Stimulated activated CD4-positive, alpha-beta T cell treated with anti-CD3 and anti-CD28 coated beads, Interleukin-4, amount 100 ng/mL, for 1 hour (primary cell): ENCODE results near the gene MAP7D3.
"Not testable (repeated sequence)": the region's sequence is repeated elsewhere in the genome, so short reads cannot be mapped to it uniquely, and the experiment has no call there.

Experiments
- DNase-seq: peaks from one replicate; pipeline ENCODE4 v3.0.0-alpha.2; 2020

MAP7D3 gene

DNA sequence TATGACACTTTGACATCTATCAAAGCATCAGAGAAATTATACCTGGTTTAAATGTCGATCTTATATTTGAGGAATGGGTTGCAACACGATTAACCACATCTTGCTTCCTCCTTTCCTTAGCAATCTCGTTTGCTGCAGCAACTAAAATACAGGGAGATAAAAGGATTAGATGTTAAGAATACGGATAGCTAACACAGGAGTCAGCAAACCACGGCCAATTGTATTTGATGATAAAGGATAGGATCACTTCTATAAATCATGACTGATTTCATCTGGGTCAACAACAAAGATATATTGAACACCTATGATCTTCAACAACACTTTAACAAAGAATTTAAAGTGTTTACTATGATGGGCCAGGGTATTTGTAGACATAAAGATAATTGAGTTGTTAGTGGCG is 5.0 kb downstream of the MAP7D3 start:
- DNase-seq, result no peak

DNA sequence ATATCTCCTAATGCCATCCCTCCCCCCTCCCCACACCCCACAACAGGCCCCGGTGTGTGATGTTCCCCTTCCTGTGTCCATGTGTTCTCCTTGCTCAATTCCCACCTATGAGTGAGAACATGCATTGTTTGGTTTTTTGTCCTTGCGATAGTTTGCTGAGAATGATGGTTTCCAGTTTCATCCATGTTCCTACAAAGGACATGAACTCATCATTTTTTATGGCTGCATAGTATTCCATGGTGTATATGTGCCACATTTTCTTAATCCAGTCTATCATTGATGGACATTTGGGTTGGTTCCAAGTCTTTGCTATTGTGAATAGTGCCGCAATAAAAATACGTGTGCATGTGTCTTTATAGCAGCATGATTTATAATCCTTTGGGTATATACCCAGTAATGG is 13.4 kb downstream of the MAP7D3 start:
- DNase-seq, result not testable (repeated sequence)

DNA sequence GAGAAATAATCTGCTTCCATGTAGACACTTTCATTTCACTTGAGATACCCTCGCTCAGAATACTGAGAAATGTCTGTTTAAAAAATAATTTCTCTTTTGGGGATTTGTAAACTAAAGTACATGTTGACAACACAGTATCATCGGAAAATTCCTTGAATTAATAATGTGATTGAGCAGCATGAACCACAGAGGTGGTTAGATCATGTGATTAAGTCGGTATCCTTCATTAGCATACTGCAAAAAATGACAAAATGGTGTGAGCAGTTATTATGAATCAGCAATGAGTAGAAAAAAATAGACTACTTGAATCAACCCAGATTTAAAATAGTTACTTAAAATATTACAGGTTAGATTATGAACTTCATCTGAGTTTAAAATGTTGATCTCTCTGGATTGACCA is 14.1 kb downstream of the MAP7D3 start:
- DNase-seq, result no peak

DNA sequence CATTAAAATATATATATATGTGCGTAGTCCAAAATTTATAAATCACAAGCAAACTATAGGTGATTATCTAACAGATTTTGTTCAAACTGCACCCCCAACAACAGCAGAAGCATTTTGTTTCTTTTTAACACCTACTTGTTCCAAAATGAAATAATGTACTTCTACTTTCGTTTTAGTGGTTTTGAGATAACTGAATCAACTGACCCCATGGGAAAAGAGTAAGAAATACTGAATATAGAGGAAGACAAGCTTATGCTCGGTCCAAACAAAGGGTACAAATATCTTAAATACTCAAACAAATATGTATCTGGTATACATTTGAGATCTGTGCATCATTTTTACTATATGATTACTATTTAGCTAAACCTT is 22.4 kb downstream of the MAP7D3 start:
- DNase-seq, result no peak

DNA sequence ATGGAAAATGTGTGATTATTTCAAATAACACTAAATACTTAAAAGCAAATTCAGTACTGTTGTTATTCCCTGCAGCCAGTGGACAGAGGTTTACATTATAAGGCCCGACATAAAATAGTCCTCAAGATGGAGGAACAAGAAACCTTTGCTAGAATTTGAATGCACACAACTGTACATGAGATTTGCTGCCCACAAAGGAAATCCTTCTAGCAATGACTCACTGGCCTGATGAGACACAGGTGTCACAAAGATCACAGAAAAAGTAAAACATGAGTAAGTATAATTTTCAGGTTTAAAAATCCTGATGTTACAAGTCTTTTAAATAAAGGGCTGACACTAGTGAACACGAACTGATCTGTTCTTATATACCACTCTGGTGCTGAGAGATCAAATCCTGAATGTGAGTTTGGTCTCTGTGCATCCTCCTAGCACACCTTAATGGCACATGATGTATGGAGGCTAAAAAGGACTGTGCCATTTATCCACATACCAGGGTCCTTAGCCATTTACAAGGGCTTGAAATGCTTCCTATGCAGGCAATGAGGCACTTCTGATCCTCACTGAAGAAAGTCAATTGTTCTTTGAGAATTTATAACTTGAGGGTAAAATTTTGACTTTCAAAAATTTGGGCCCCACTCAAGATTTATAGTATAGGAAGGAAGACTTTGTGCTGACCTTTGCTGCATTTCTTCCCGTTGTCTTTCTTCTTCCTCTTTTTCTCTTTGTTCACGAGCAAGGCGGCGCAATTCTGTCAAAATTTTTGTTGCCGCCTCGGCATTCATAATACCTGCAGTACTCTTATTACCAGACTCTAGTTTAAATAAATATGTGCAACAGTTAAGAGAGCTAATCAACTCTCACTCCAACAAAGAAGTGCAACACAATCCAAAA is 23.0 kb downstream of the MAP7D3 start:
- DNase-seq, result no peak

DNA sequence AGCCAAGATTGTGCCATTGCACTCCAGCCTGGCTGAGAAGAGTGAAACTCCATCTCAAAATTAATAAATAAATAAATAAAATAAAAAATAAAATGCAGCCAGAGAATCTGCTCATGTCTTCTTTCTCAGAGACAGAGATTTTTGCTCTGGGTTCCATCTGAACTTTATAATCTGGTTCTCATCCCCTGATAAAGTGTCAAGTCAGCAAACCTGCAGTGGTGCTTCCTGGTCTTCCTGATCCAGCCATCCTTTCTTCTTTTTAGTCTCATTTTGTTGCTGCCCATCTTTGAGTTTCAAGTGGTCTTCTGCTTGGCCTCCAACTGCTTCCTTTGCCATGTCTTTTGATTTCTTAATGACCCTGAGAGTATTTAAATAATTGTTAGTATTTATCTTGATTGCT is 24.1 kb downstream of the MAP7D3 start:
- no peak for DNase-seq

DNA sequence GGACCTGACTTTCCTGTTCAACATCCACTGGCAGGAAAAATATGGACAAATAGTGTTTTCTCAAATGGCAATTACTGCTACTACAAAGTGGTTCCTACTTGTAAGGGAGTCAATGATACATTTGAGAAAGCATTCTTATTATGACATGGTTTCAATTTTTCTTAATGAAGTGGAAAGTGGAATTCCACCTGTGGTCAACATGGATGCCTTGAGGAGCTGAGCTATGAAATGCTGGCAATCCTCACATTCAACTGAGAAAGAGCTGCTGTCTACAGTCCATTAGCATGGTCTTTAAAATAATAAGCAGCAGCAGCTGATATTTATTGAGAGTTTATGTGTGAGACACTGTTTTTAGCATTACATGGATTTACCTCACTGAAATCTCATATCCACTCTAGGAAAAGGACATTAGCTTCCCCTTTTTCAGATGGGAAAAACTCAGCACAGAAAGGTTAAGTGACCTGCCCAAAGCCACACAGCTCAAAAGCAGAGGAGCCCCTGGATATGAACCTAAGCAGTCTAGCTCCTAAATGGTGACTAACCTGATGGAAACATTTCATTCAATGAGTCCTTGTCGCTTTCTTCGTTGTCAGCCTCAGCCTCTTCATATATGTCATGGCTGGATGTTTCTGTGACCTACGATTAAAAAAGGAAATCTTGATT is 29.2 kb downstream of the MAP7D3 start:
- DNase-seq, result no peak

DNA sequence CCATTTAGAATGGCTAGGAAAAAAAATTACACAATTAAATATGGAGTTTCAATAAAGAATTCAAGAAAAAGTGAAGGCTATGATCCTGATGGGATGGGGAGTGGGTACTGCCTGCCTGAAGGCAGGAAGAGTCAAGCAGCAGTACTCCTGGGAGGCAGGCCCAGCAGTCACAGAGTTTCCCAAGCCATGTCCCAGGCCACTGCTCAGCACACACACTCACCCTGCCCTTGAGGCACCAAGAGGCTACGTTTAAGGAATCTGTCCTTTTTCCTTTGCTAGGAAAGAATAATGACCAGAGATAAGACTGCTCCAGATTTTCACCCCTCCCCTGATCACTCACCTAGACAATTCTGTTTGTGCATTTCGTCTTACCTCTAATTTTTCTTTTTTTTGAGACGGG is 30.2 kb downstream of the MAP7D3 start:
- no peak for DNase-seq

DNA sequence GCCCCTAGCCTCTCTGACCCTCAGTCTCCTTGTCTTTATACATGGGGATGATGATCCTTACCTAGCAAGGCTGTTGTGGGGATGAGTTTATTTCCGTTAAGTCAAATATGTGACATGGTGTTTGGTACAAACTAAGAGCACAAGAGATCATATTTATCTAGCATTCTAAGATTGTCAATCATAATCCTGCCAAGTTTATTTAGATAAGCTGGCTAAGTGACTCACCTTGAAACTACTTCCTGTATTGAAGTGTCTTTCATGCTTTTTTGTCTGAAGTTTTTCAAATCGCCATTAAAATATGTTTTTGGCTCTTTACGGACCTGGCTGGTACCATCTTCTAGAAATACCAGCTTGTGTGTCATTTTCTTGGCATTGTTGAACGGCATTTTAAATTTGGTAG is 30.7 kb downstream of the MAP7D3 start:
- no peak for DNase-seq

DNA sequence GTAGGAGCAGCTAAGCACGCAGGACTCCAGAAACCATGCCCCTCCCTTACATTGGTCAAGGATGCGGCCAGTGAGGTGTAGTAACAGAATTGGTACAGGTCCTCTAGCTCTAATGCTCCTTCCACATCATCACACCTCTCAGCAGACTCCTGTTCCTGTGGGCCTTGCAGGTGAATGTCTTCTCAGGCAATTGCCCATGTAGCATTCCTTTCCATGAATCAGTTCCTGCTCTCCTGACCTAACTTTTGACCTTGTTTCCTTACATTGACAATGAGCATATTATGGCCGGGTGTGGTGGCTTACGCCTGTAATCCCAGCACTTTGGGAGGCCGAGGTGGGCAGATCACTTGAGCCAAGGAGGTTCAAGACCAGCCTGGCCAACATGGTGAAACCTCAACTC is 31.3 kb downstream of the MAP7D3 start:
- DNase-seq, result no peak

DNA sequence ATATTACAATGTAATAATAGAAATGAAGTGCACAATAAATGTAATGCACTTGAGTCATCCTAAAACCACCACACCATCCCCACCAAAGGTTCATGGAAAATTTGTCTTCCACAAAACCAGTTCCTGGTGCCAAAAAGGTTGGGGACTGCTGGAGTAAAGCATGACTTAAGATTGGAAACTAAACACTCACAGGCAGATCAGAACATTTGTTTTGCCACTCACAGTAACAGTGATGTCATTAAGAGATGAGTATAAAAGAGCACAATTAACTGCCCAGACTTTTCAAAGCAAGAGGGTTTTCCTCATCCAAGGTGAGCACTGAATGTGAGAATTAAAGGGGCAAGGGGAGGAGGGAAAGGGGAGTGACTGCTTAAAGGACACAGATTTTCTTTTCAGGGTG is 35.6 kb downstream of the MAP7D3 start:
- no peak for DNase-seq

DNA sequence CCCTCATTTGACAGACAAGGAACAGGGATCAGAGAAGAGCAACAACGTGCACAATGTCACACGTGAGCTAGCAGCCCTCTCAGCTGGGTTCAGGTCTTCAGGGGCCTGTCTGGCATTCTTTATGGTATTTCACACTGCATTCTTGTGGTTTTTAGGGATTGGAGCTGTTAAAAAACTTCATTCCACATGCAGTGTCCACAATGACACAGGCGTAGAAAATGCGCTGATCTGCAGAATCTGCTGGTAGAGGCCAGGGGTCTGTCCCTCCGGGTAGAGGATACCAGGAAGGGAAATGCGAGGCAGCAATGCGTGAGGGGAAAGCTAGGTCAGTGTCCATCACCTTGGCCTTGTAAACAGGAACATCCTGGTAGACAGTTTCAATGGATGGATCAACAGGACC is 36.6 kb downstream of the MAP7D3 start:
- DNase-seq, result no peak

DNA sequence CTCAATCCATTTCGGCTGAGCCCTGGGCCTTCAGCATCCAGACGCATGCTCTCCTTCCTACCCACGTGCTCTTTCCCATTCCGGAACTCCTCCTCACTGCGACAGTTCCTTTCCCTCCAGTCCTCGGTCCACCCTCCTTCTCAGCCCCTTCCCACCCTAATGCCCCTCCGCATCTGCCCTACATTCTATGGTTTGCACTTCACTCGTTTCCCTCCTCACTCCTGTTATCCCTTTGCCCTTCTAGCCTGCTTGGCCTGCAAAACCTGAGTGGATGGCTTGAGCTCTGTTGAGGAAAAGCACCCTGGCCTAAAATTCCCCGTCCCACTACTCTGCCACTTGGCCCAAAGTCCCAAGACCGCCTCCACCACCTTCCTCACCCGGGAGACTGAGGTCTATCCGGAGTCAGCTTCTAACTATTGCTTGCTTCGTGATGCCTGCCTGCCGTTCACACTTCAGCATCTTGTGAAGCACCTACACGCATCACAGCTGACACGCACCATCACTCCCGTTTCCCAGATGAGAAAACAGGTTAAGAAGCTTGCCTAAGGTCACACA is 38.6 kb downstream of the MAP7D3 start:
- DNase-seq, result no peak

DNA sequence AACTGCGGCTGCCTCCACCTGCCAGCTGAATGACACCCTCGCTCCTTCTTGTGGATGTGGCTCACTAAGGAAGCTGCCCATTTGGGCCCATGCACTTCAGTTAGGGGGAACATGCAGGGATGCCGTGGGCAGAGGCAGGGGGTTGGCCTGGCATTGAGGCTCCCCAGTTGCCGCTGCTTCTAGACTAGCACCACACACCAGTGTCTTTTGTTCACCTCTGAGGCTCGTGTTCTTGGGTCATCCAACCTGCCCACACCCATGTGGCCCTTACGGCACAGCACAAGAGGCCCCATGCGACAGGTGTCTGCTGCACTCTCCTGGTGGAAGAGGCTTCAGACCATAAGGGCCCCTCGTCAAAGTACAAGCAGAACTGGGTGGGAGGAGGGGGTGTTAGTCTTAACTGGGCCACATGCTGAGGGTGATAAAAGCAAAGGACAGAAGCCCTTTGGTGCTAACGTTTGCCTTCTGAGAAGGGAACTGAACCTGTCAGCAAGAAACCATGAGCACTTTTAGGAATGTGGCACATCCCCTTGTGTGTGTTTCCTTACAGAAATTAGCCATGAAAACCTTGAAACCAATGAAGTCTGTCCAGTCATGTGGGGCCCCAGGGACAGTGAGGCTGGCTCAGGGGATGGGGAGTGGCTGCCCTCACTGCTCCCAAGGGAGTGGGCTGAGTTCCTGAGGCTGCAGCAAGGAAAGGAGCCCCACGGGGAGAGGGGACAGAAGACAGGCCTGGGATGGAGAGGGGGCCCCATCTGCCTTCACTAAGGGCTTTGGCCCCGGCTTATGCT is 39.2 kb downstream of the MAP7D3 start:
- DNase-seq, result no peak

DNA sequence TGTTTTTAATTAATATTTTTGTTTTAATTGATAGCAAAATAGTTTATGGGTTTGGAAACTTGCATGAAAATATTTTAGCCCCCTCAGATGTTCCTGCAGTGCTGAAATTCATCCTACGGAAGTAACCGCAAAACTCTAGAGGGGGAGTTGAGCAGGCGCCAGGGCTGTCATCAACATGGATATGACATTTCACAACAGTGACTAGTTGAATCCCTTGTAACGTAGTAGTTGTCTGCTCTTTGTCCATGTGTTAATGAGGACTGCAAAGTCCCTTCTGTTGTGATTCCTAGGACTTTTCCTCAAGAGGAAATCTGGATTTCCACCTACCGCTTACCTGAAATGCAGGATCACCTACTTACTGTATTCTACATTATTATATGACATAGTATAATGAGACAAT is 40.4 kb downstream of the MAP7D3 start:
- no peak for DNase-seq

DNA sequence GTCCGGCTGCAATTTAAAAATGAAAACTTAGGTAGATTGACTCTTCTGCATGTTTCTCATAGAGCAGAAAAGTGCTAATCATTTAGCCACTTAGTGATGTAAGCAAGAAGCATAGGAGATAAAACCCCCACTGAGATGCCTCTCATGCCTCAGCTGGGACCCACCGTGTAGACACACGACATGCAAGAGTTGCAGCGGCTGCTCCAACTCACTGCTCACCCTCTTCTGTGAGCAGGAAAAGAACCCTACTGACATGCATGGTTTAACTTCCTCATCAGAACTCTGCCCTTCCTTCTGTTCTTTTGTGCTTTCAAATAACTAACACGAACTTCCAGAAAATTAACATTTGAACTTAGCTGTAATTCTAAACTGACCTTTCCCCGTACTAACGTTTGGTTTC is 41.0 kb downstream of the MAP7D3 start:
- DNase-seq, result no peak

DNA sequence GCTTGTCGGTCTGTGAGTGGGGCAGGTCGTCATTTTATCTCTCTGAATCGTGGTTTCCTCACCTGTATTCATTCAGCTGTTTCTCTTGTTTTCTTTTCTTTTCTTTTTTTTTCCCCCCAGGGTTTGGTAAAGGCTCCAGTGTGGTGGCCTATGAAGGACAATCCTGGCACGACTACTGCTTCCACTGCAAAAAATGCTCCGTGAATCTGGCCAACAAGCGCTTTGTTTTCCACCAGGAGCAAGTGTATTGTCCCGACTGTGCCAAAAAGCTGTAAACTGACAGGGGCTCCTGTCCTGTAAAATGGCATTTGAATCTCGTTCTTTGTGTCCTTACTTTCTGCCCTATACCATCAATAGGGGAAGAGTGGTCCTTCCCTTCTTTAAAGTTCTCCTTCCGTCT is 41.4 kb downstream of the MAP7D3 start:
- no peak for DNase-seq

DNA sequence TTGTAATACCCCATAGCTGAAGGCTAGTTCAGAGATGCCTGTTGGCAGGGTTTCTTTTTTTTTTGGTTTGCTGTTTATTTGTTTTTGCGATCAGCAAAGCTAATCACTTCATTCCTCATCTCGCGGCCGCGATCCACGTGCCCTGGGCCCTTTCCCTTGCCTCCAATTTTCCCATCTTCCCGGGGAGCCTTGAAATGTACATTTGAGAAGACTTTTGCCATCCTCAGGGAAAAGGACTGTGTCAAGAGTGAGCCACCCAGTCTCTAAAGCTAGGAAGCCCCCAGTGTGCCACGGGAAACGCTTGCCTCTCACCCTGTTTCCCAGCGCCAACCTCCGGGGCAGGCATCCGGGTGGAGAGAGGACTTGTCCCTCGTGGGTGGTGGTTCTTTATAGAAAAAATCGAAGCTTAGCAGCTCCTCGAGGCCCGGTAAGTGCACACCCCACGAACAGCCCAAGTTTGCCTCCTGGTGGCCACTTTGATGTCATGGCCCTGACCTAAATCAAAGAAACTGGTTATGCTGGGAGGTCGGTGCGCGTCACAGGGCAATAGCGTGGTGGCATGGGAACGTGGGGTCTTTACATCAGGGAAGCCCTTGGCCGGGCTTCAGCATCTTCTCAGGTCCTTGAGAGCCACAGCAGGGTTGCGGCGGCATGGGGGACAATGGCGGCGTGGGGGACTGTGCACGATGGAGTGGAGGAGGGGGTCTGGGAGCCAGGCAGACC is 42.0 kb downstream of the MAP7D3 start:
- DNase-seq, result peak; percentile 28

DNA sequence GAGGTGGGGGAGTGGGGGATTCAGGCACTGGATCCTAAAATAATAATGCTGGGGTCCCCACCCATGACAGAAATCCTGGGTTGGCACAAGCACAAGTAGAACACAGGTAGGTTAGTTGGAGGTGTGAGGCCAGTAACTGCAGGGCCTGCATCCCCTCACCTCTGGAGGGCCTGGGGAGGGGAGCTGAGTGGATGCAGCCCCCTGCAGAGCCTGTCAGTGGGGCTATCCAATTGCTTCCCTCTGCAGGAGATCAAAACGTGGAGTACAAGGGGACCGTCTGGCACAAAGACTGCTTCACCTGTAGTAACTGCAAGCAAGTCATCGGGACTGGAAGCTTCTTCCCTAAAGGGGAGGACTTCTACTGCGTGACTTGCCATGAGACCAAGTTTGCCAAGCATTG is 43.7 kb downstream of the MAP7D3 start:
- DNase-seq, result no peak

DNA sequence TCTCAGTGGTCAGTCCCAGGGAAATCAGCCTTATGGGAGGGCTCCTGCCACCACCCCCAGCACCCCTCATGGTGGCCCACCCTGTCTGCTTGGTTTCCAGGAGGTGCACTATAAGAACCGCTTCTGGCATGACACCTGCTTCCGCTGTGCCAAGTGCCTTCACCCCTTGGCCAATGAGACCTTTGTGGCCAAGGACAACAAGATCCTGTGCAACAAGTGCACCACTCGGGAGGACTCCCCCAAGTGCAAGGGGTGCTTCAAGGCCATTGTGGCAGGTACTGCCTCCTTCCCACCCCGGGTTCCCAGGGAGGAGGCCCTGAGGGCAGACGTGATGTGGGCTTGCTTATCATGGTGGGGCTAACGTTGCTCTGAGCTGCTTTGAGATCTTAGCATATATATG is 44.3 kb downstream of the MAP7D3 start:
- no peak for DNase-seq

DNA sequence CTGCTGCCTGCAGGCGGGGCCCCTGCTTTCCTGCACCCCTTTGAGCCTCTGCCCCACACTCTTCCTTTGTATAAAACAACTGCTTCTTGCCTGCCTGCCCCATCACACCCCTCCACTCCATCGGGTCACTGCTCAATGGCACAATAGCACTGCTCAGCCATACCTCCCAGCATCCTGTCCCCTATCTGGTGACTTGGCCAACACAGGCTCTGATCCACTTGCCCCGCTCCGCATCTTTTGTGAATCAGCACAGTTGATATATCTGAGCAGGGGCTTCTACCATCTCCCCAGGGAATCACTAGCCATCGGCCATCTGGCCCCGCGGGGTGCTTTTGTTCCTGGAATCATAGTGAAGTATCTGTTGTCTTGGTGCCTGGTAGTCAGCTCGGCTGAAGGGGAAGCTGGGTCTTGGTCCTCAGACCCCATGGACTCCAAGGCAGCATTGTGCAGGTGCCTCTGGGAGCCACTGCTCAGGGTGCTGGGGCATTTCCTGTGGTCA is 45.3 kb downstream of the MAP7D3 start:
- no peak for DNase-seq

DNA sequence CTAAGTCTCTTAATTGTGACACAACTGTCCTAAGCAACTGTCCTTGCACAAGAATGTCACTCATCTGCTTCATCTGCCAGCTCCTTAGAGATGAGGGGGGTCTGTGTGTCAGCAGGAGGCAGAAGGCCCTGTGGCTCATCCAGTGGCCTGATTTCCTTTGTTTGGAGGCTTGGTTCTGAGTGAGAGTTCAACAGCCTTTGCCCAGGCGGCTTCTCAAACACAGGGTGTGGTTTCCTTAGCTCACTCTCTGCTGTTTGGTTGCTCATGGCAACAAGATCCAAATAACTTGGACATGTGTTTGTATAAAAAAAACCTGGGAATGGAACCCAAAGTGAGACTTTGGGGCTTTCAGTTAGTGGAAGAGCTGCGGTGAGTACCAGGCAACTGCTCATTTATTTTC is 46.6 kb downstream of the MAP7D3 start:
- no peak for DNase-seq

DNA sequence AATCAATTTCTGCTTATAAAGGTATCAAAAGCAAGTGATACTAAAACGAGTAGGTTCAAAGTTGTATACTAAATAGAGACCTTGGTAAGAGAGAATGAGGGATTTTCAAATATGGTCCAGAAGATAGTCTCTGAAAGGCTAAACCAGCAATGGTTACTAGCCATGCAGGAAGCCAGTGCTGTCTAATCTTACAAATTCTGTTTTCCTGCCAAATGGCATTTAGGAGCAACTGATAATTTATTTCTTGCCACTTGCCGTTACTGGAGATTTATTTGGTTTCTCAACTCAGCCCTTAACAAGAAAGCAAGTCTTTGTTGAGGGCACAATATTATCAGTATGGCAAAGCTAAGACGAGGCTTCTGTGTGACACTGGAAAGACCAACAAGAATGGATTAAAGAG is 47.2 kb downstream of the MAP7D3 start:
- no peak for DNase-seq
